ENCODE results near the gene CLPX. TPM values are rescaled to one million over a fixed set of nuclear protein-coding genes. Genes with fewer than 3 reads are reported as not detected.
"Not testable (repeated sequence)": the region's sequence is repeated elsewhere in the genome, so short reads cannot be mapped to it uniquely, and the experiment has no call there.

The CLPX gene
- total RNA-seq, 4 donors from 2014 or later: 74.5 to 110 (median 91.8) TPM

GRCh38 chr15:65101891-65102708 is 83.0 kb downstream of the CLPX start:
- intact Hi-C loops (cut with DNase I; ENCODE audit: low total_unique reads): loop anchor here (5.0 kb wide), 1 partner anchor 50 kb away; no protein-coding TSS in a partner anchor
- DNase-seq (ENCODE audit: low spot score in 2 of 2): peak in 1 of 2 donors; percentile 82
- 75 to 82% methylated on average over 48 to 66 of the region's 75 CpGs for WGBS, 2 donors
- TF ChIP-seq POLR2A (IDR thresholded peaks at IDR 0.05) (no peak), CTCF (IDR thresholded peaks at IDR 0.05) (no peak)
- no peak overlapping the region for H3K4me3 ChIP-seq (ENCODE audit: low read depth, poor library complexity, severe bottlenecking)

GRCh38 chr15:65101411-65101890 is 83.7 kb downstream of the CLPX start:
- H3K4me3 ChIP-seq (ENCODE audit: low read depth, poor library complexity, severe bottlenecking): no peak overlapping the region
- 31 to 33% methylated on average over 9 of the region's 9 CpGs for WGBS, 2 donors
- intact Hi-C loops (cut with DNase I; ENCODE audit: low total_unique reads): loop anchor here (5.0 kb wide), 1 partner anchor 49 kb away; no protein-coding TSS in a partner anchor
- peak in 1 of 2 donors; percentile 90 for DNase-seq (ENCODE audit: low spot score in 2 of 2)
- TF ChIP-seq POLR2A (IDR thresholded peaks at IDR 0.05): no peak
- no peak for TF ChIP-seq CTCF (IDR thresholded peaks at IDR 0.05)

GRCh38 chr15:65100442-65100841 is 84.7 kb downstream of the CLPX start:
- H3K4me3 ChIP-seq (ENCODE audit: low read depth, poor library complexity, severe bottlenecking): no peak overlapping the region
- TF ChIP-seq POLR2A (IDR thresholded peaks at IDR 0.05) (no peak), CTCF (IDR thresholded peaks at IDR 0.05) (no peak)
- intact Hi-C loops (cut with DNase I; ENCODE audit: low total_unique reads): loop anchor here (5.0 kb wide), 1 partner anchor 48 kb away; no protein-coding TSS in a partner anchor
- DNase-seq (ENCODE audit: low spot score in 2 of 2): peak in 1 of 2 donors; percentile 83
- 36 to 38% methylated on average over 7 of the region's 7 CpGs for WGBS, 2 donors

GRCh38 chr15:65099801-65100200 is 85.3 kb downstream of the CLPX start:
- WGBS, 2 donors: 86 to 88% methylated on average over 10 of the region's 10 CpGs
- intact Hi-C loops (cut with DNase I; ENCODE audit: low total_unique reads): loop anchor here (5.0 kb wide), 1 partner anchor 48 kb away; no protein-coding TSS in a partner anchor
- peak in 1 of 2 donors; percentile 62 for DNase-seq (ENCODE audit: low spot score in 2 of 2)
- not testable (repeated sequence) for H3K4me3 ChIP-seq (ENCODE audit: low read depth, poor library complexity, severe bottlenecking)

GRCh38 chr15:65099336-65099735 is 85.8 kb downstream of the CLPX start:
- intact Hi-C loops (cut with DNase I; ENCODE audit: low total_unique reads): no loop called here
- TF ChIP-seq CTCF (IDR thresholded peaks at IDR 0.05): no peak
- no peak for TF ChIP-seq POLR2A (IDR thresholded peaks at IDR 0.05)
- 96 to 100% methylated on average over 5 of the region's 5 CpGs for WGBS, 2 donors
- peak in 1 of 2 donors; percentile 66 for DNase-seq (ENCODE audit: low spot score in 2 of 2)
- no peak overlapping the region for H3K4me3 ChIP-seq (ENCODE audit: low read depth, poor library complexity, severe bottlenecking)

Other genes starting within 250 kb of the CLPX start
- gene SPG21, start 195.4 kb downstream of the CLPX start, total RNA-seq: 10 to 100 TPM; 54.3 to 93.1 (median 76.6) TPM
- gene MTFMT, start 155.7 kb downstream of the CLPX start, total RNA-seq: 10 to 100 TPM; 12.3 to 21.9 (median 15.0) TPM
- gene SLC51B, start 140.0 kb downstream of the CLPX start, total RNA-seq: under 1 TPM in 1 of 4 donors, not detected in 3; 0.65 TPM
- gene RASL12, start 117.4 kb downstream of the CLPX start, total RNA-seq: 10 to 100 TPM in 1 of 4 donors, 1 to 10 TPM in 3; 1.7 to 18.9 (median 7.7) TPM
- not detected for gene KBTBD13, start 108.6 kb downstream of the CLPX start, total RNA-seq
- gene UBAP1L, start 70.1 kb downstream of the CLPX start, total RNA-seq: 1 to 10 TPM; 1.7 to 3.3 (median 3.0) TPM
- 10 to 100 TPM; 21.0 to 33.5 (median 27.0) TPM for gene PDCD7, start 51.5 kb downstream of the CLPX start, total RNA-seq
- 10 to 100 TPM in 2 of 4 donors, 1 to 10 TPM in 2; 3.9 to 66.8 (median 9.3) TPM for gene CILP, start 26.1 kb upstream of the CLPX start, total RNA-seq
- gene PARP16, start 101.5 kb upstream of the CLPX start, total RNA-seq: 10 to 100 TPM; 10.3 to 14.4 (median 11.3) TPM
- not detected for gene RNU5A-1, start 110.7 kb upstream of the CLPX start, total RNA-seq
- not detected for gene RNU5B-1, start 119.3 kb upstream of the CLPX start, total RNA-seq
- not detected for gene IGDCC3, start 192.7 kb upstream of the CLPX start, total RNA-seq
- gene IGDCC4, start 237.6 kb upstream of the CLPX start, total RNA-seq: 1 to 10 TPM in 1 of 4 donors, under 1 TPM in 3; 0.27 to 1.2 (median 0.32) TPM